Activated CD8-positive, alpha-beta T cell treated with anti-CD3 and anti-CD28 coated beads for 36 hours (primary cell): ENCODE data around the gene ARHGAP26. TPM values are rescaled to one million over a fixed set of nuclear protein-coding genes. Genes with fewer than 3 reads are reported as not detected.
A peak's percentile ranks its signal among the peaks of the same experiment; 100 is the strongest.

Experiments used
- ATAC-seq: fragments of 200-7000 bp; cut with Tn5 transposase; one replicate; pipeline ENCODE4 v1.10.0; 2021; ENCODE audit warnings: mild to moderate bottlenecking, moderate library complexity
- CTCF ChIA-PET: fragments of 350-600 bp; sonication (Branson Sonifier 250); formaldehyde crosslinking; loops from one replicate; lab custom pipeline; 2021; ENCODE audit warnings: antibody characterized with exemption; lab: Charles Lee
- POLR2A ChIA-PET: fragments of 350-600 bp; sonication (Branson Sonifier 250); formaldehyde crosslinking; loops from one replicate; lab custom pipeline; 2021; ENCODE audit warnings: antibody characterized with exemption; lab: Charles Lee
- DNase-seq: peaks from one replicate; pipeline ENCODE4 v3.0.0-alpha.2; 2020
- H3K27ac Mint-ChIP-seq: one replicate; pipeline ENCODE4 v1.8.0; 2021; ENCODE audit warnings: mild to moderate bottlenecking, mixed read lengths
- H3K27me3 Mint-ChIP-seq: one replicate; pipeline ENCODE4 v1.8.0; 2021; ENCODE audit warnings: mixed read lengths
- H3K36me3 Mint-ChIP-seq: one replicate; pipeline ENCODE4 v1.8.0; 2021; ENCODE audit warnings: low read depth, mixed read lengths
- H3K4me1 Mint-ChIP-seq: one replicate; pipeline ENCODE4 v1.8.0; 2021; ENCODE audit warnings: low read depth, mixed read lengths
- H3K4me3 Mint-ChIP-seq: one replicate; pipeline ENCODE4 v1.8.0; 2021; ENCODE audit warnings: mild to moderate bottlenecking, moderate library complexity, mixed read lengths
- H3K9me3 Mint-ChIP-seq: one replicate; pipeline ENCODE4 v1.8.0; 2021; ENCODE audit warnings: mixed read lengths
- CTCF ChIP-seq: fragments of 200-600 bp; IDR thresholded peaks from one replicate; pipeline ENCODE4 v1.8.0; 2022; ENCODE audit warnings: antibody characterized with exemption, mild to moderate bottlenecking
- intact Hi-C: fragments of 100-400 bp; cut with micrococcal nuclease; formaldehyde crosslinking; loops from one replicate; pipeline ENCODE4 v1.10.0; 2022
- total RNA-seq, 2 experiments: library from RNA; stranded (reverse); gene quantifications; one replicate each; pipeline ENCODE4 v1.2.3, GENCODE V29; 2021

The ARHGAP26 gene
- total RNA-seq, 2 experiments from 2014 or later: 12.7 to 18.0 TPM

GRCh38 chr5:143271431-143271830 lies 501.3 kb downstream of the ARHGAP26 start:
- Mint-ChIP-seq H3K4me1 (peaks cover 7% of the 10 kb centered on the region), H3K36me3 (peaks cover 4% of the 10 kb centered on the region), H3K4me3 (no peak overlapping the region), H3K27me3 (no peaks in the 10 kb centered on the region), H3K27ac (no peak overlapping the region), H3K9me3 (peaks cover 24% of the 10 kb centered on the region)
- ATAC-seq (no peak), DNase-seq (no peak)
- ChIA-PET POLR2A (no interaction called here), CTCF (no interaction called here)
- TF ChIP-seq CTCF: no peak
- intact Hi-C loops: no loop called here

- H3K27me3 Mint-ChIP-seq: no peaks in the 10 kb centered on the region
- H3K9me3 Mint-ChIP-seq: no peaks in the 10 kb centered on the region
- H3K4me3 Mint-ChIP-seq: no peak overlapping the region
- no peak for ATAC-seq
- ChIA-PET CTCF (no interaction called here), POLR2A (no interaction called here)
- peaks cover 7% of the 10 kb centered on the region for H3K4me1 Mint-ChIP-seq
- H3K36me3 Mint-ChIP-seq: peaks cover 16% of the 10 kb centered on the region
- DNase-seq: no peak
- H3K27ac Mint-ChIP-seq: no peak overlapping the region
- TF ChIP-seq CTCF: no peak
- intact Hi-C loops: no loop called here
Measured at GRCh38 chr5:143274952-143275351, 504.8 kb downstream of the ARHGAP26 start.

GRCh38 chr5:143275512-143276363 lies 505.6 kb downstream of the ARHGAP26 start:
- no peaks in the 10 kb centered on the region for H3K9me3 Mint-ChIP-seq

GRCh38 chr5:143277536-143277935 lies 507.4 kb downstream of the ARHGAP26 start:
- Mint-ChIP-seq H3K4me1 (peaks cover 7% of the 10 kb centered on the region), H3K27me3 (no peaks in the 10 kb centered on the region), H3K4me3 (no peak overlapping the region), H3K9me3 (no peaks in the 10 kb centered on the region), H3K27ac (no peak overlapping the region), H3K36me3 (peaks cover 29% of the 10 kb centered on the region)
- DNase-seq (no peak), ATAC-seq (no peak)
- ChIA-PET CTCF (no interaction called here), POLR2A (no interaction called here)
- intact Hi-C loops: no loop called here
- no peak for TF ChIP-seq CTCF

More at GRCh38 chr5:143275512-143276363, 505.6 kb downstream of the ARHGAP26 start:
- TF ChIP-seq CTCF: no peak
- CTCF ChIA-PET: no interaction called here
- Mint-ChIP-seq H3K27ac (peak overlapping the region; percentile 38), H3K4me3 (no peak overlapping the region), H3K27me3 (no peaks in the 10 kb centered on the region), H3K4me1 (peaks cover 7% of the 10 kb centered on the region), H3K36me3 (peaks cover 21% of the 10 kb centered on the region)
- ATAC-seq (no peak), DNase-seq (no peak)
- POLR2A ChIA-PET: no interaction called here
- intact Hi-C loops: no loop called here

Other genes starting within 250 kb of the ARHGAP26 start
- not detected for gene FGF1, start 84.3 kb upstream of the ARHGAP26 start, total RNA-seq